PC-9 (cell line): ENCODE results near the gene CLIC1. TPM values are rescaled to one million over a fixed set of nuclear protein-coding genes. Genes with fewer than 3 reads are reported as not detected.

Experiments
- BruUV-seq: library from RNA; stranded (reverse); fragments of 400-500 nt; replicated peaks from 2 replicates; lab custom pipeline; 2021; lab: Mats Ljungman, UMichigan
- CTCF ChIA-PET: fragments of 300-600 bp; sonication (Branson Sonifier 250); formaldehyde crosslinking; loops from one replicate; lab custom pipeline; 2022; ENCODE audit warnings: antibody characterized with exemption; lab: Charles Lee
- POLR2A ChIA-PET: fragments of 300-600 bp; sonication (Branson Sonifier 250); formaldehyde crosslinking; loops from one replicate; lab custom pipeline; 2022; ENCODE audit warnings: antibody characterized with exemption; ENCODE audit not compliant: unreplicated experiment; lab: Charles Lee
- DNase-seq, 2 experiments: peaks; one replicate each; pipeline versions ENCODE4 v3.0.0 to v3.0.0-alpha.2; 2015 to 2022; ENCODE audit warnings: mixed read lengths in 1 of 2
- H2AFZ ChIP-seq: fragments of 200-600 bp; sonication (generic); 2 replicates; pipeline ENCODE4 v1.8.1; 2017; ENCODE audit warnings: antibody characterized with exemption
- H3F3A ChIP-seq: fragments of 200-600 bp; sonication (generic); 2 replicates; pipeline ENCODE4 v1.8.1; 2017; ENCODE audit warnings: antibody characterized with exemption, mild to moderate bottlenecking, low read depth; ENCODE audit not compliant: insufficient read depth
- H3K27ac ChIP-seq: fragments of 200-600 bp; sonication (generic); 2 replicates; pipeline ENCODE4 v1.6.1; 2016; ENCODE audit warnings: mixed run types
- H3K27me3 ChIP-seq: fragments of 200-600 bp; sonication (generic); 2 replicates; pipeline ENCODE4 v1.6.1; 2016; ENCODE audit warnings: low read depth, mixed run types; ENCODE audit not compliant: insufficient read depth
- H3K36me3 ChIP-seq: fragments of 200-600 bp; sonication (generic); 2 replicates; pipeline ENCODE4 v1.6.1; 2016; ENCODE audit warnings: low read depth, mixed run types
- H3K4me1 ChIP-seq: fragments of 200-600 bp; sonication (generic); replicated peaks from 2 replicates; pipeline ENCODE4 v1.6.1; 2016; ENCODE audit warnings: mixed run types; ENCODE audit not compliant: insufficient read depth
- H3K4me2 ChIP-seq: fragments of 200-600 bp; sonication (generic); 2 replicates; pipeline ENCODE4 v1.6.1; 2017; ENCODE audit warnings: mixed run types
- H3K4me3 ChIP-seq: fragments of 200-600 bp; sonication (generic); 2 replicates; pipeline ENCODE4 v1.6.1; 2016; ENCODE audit warnings: mixed run types
- H3K79me2 ChIP-seq: fragments of 200-600 bp; sonication (generic); 2 replicates; pipeline ENCODE4 v1.6.1; 2017; ENCODE audit warnings: low read depth, mixed run types
- H3K9me2 ChIP-seq: fragments of 200-600 bp; sonication (generic); 2 replicates; pipeline ENCODE4 v1.8.1; 2017; ENCODE audit warnings: mild to moderate bottlenecking; ENCODE audit not compliant: insufficient read depth
- H3K9me3 ChIP-seq: fragments of 200-600 bp; sonication (generic); 2 replicates; pipeline ENCODE4 v1.8.1; 2016; ENCODE audit warnings: low read depth; ENCODE audit not compliant: insufficient read depth
- H4K20me1 ChIP-seq: fragments of 200-600 bp; sonication (generic); 2 replicates; pipeline ENCODE4 v1.8.1; 2017; ENCODE audit not compliant: insufficient read depth
- CTCF ChIP-seq: fragments of 200-600 bp; sonication (generic); conservative IDR thresholded peaks from 2 replicates; pipeline ENCODE4 v1.6.1; 2017; ENCODE audit warnings: mixed run types, antibody characterized with exemption, mild to moderate bottlenecking, moderate library complexity
- EZH2 ChIP-seq: fragments of 200-600 bp; sonication (generic); IDR thresholded peaks from 2 replicates; pipeline ENCODE4 v1.8.0; 2017; ENCODE audit warnings: antibody characterized with exemption, low read depth
- intact Hi-C: fragments of 100-400 bp; cut with micrococcal nuclease; formaldehyde crosslinking; loops from one replicate; pipeline ENCODE4 v1.10.0; 2022; ENCODE audit not compliant: unreplicated experiment
- total RNA-seq: library from RNA; stranded (reverse); gene quantifications from 2 replicates; pipeline ENCODE4 v1.2.3, GENCODE V29; 2021

Gene CLIC1
- total RNA-seq, 1 experiment from 2014 or later = 599 TPM

- Histone ChIP-seq H3K4me1 (peaks cover 20% of the 10 kb centered on the region), H4K20me1 (no peaks in the 10 kb centered on the region), H3K27ac (no peak overlapping the region), H3K4me3 (no peak overlapping the region), H3K27me3 (no peaks in the 10 kb centered on the region), H3F3A (peaks cover 8% of the 10 kb centered on the region; the same call in 1 of the 2 replicates), H3K79me2 (no peaks in the 10 kb centered on the region), H3K9me3 (no peaks in the 10 kb centered on the region), H2AFZ (peak overlapping the region; percentile 68), H3K4me2 (no peak overlapping the region), H3K9me2 (no peaks in the 10 kb centered on the region), H3K36me3 (no peaks in the 10 kb centered on the region)
- CTCF ChIA-PET = no interaction called here
- POLR2A ChIA-PET = no interaction called here
- no peak for TF ChIP-seq CTCF
- TF ChIP-seq EZH2 = no peak
- intact Hi-C loops = no loop called here
- DNase-seq = no peak
- BruUV-seq = no TSS peak
Observed at GRCh38 chr6:31713991-31714684, 22.2 kb downstream of the CLIC1 start.

GRCh38 chr6:31713465-31713864 lies 22.9 kb downstream of the CLIC1 start:
- Histone ChIP-seq H3K4me2 (no peak overlapping the region), H3K27me3 (no peaks in the 10 kb centered on the region), H3K4me3 (no peak overlapping the region), H3F3A (peaks cover 8% of the 10 kb centered on the region; the same call in 1 of the 2 replicates), H3K9me3 (no peaks in the 10 kb centered on the region), H4K20me1 (no peaks in the 10 kb centered on the region), H2AFZ (no peak overlapping the region), H3K79me2 (no peaks in the 10 kb centered on the region), H3K36me3 (no peaks in the 10 kb centered on the region), H3K27ac (no peak overlapping the region), H3K4me1 (peaks cover 14% of the 10 kb centered on the region), H3K9me2 (no peaks in the 10 kb centered on the region)
- CTCF ChIA-PET = no interaction called here
- no TSS peak for BruUV-seq
- POLR2A ChIA-PET = no interaction called here
- TF ChIP-seq CTCF (no peak), EZH2 (no peak)
- intact Hi-C loops = no loop called here
- no peak for DNase-seq

GRCh38 chr6:31712296-31712695 lies 24.0 kb downstream of the CLIC1 start:
- no peak overlapping the region for H3K27ac ChIP-seq
- H4K20me1 ChIP-seq = no peaks in the 10 kb centered on the region
- intact Hi-C loops = no loop called here
- no peaks in the 10 kb centered on the region for H3K9me2 ChIP-seq
- no peak overlapping the region for H3K4me2 ChIP-seq
- H3K4me3 ChIP-seq = no peak overlapping the region
- peaks cover under 1% of the 10 kb centered on the region; the same call in 1 of the 2 replicates for H3F3A ChIP-seq
- BruUV-seq = no TSS peak
- TF ChIP-seq CTCF (peak; percentile 33; the same call in 1 of the 2 replicates), EZH2 (no peak)
- ChIA-PET CTCF (interaction anchor here (1.1 kb wide), 1 partner anchor 27 kb away, joined by 3 read pairs; the partner anchor contains the start of gene MSH5), POLR2A (interaction anchor here (0.5 kb wide), 1 partner anchor 108 kb away, joined by 14 read pairs; no protein-coding TSS in a partner anchor)
- DNase-seq = no peak
- H3K9me3 ChIP-seq = no peaks in the 10 kb centered on the region
- no peak overlapping the region for H2AFZ ChIP-seq
- H3K79me2 ChIP-seq = no peaks in the 10 kb centered on the region
- no peaks in the 10 kb centered on the region for H3K36me3 ChIP-seq
- H3K4me1 ChIP-seq = peaks cover 2% of the 10 kb centered on the region
- no peaks in the 10 kb centered on the region for H3K27me3 ChIP-seq
